ENCODE results near the gene HBZ.

GRCh38 chr16:166375-167121, 14.1 kb downstream of the HBZ start:
- no peak for TF ChIP-seq POLR2A (IDR thresholded peaks at IDR 0.05)
- TF ChIP-seq CTCF (IDR thresholded peaks at IDR 0.05): no peak
